ENCODE data around the gene C4BPA. TPM values are rescaled to one million over a fixed set of nuclear protein-coding genes. Genes with fewer than 3 reads are reported as not detected.

Gene C4BPA
- total and polyA plus RNA-seq, 9 of the 15 experiments (the other 6 are each of a cell fraction or from before 2014, with no cell fraction given), result 0.04 to 0.22 (median 0.11) TPM; not detected in 3

DNA sequence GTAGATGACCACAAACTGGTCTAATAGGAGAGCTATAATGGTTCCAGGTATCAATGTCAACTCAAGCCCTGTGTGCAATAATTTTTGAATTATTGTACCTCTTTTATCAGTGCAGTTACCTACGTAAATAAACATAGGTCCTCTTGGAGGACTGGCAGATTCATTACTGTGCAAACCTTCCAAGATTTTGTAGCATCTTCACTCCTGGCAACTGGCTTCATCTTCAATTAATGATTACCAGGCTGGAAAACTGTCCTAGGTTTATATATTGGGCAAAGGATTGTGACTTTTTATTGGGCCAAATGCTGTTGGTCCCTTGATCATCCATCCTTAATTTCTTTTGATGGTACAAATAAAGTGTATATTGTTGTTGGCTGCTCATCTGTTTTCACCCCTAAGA, 35.6 kb downstream of the C4BPA start (continued):
- TF ChIP-seq, protein P1, sequence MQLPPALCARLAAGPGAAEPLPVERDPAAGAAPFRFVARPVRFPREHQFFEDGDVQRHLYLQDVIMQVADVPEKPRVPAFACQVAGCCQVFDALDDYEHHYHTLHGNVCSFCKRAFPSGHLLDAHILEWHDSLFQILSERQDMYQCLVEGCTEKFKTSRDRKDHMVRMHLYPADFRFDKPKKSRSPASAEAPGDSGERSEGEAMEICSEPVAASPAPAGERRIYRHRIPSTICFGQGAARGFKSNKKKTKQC (CRISPR knock-in tag; IDR thresholded peaks at IDR 0.05), result no peak
- TF ChIP-seq SMAD2 (IDR thresholded peaks at IDR 0.05; ENCODE audit: low read depth, low read length) (no peak), ZNF717 (CRISPR knock-in tag; IDR thresholded peaks at IDR 0.05) (no peak)

GRCh38 chr1:207140536-207140935, 36.5 kb downstream of the C4BPA start:
- Histone ChIP-seq H2AFZ (ENCODE audit: low read depth, low read length) (0 out of 2 replicates have a peak overlapping the region, but pooled peaks have one; percentile 23), H3K27ac (ENCODE audit: extremely low read depth, low read depth, low read length) (no peak overlapping the region), H4K20me1 (replicated peaks; ENCODE audit: control insufficient read depth, insufficient read depth, low read length) (no peaks in the 10 kb centered on the region), H3K9me1 (ENCODE audit: control insufficient read depth, insufficient read depth, low read length) (no peaks in the 10 kb centered on the region), H3K4me3 (no peak overlapping the region), H3K9ac (ENCODE audit: insufficient read depth in 1 of 2, low read depth in 2 of 2, low read length in 2 of 2) (no peak overlapping the region), H3K4me2 (ENCODE audit: insufficient read depth, low read length) (no peak overlapping the region), H3K9me3 (replicated peaks; ENCODE audit: control insufficient read depth, insufficient read depth, low read depth, low read length) (peaks cover 2% of the 10 kb centered on the region; the same call in 1 of the 2 replicates), H3K79me2 (ENCODE audit: control insufficient read depth, insufficient read depth, low read length) (no peaks in the 10 kb centered on the region), H3K4me1 (replicated peaks in 1 of 2; ENCODE audit: control insufficient read depth in 2 of 2, insufficient read depth in 2 of 2, low read length in 2 of 2) (no peaks in the 10 kb centered on the region; a peak in 1 of 5 replicates), H3K36me3 (ENCODE audit: control insufficient read depth, insufficient read depth, low read length) (no peaks in the 10 kb centered on the region), H3K27me3 (ENCODE audit: control insufficient read depth in 2 of 2, insufficient read depth in 2 of 2, low read length in 2 of 2) (no peaks in the 10 kb centered on the region)
- ChIA-PET POLR2A (no interaction called here), CTCF (ENCODE audit: low intra/inter-chr PET ratio) (interaction anchor here (0.6 kb wide), 1 partner anchor 56 kb away, joined by 3 read pairs; no protein-coding TSS in a partner anchor)
- in situ Hi-C loops (cut with MboI), result no loop called here
- no peak for DNase-seq (ENCODE audit: extremely low read depth in 1 of 4, low spot score in 3 of 4)
- no peak for FAIRE-seq
- 0% methylated on average over 1 of the region's 1 CpG for WGBS (ENCODE audit: insufficient coverage, low coverage, missing lambda C conversion rate)
- ATAC-seq, result no peak
- intact Hi-C loops (cut with micrococcal nuclease), result no loop called here
- BruUV-seq (replicated peaks), result no TSS peak
- no peak for TF ChIP-seq SIX5 (IDR thresholded peaks at IDR 0.05; ENCODE audit: borderline replicate concordance in 1 of 2, insufficient read depth in 1 of 2, low read depth in 1 of 2, low read length in 2 of 2)
- no peak for TF ChIP-seq KAT7 (CRISPR knock-in tag; IDR thresholded peaks at IDR 0.05; ENCODE audit: borderline replicate concordance)
- TF ChIP-seq ZFP1 (CRISPR knock-in tag; IDR thresholded peaks at IDR 0.05), result no peak
- TF ChIP-seq ZNF134 (CRISPR knock-in tag; conservative IDR thresholded peaks at IDR 0.05), result no peak
- TF ChIP-seq ZNF224 (CRISPR knock-in tag; IDR thresholded peaks at IDR 0.05), result no peak
- TF ChIP-seq ZBTB2 (IDR thresholded peaks at IDR 0.05), result no peak
- TF ChIP-seq HDAC2 (IDR thresholded peaks at IDR 0.05), result no peak
- no peak for TF ChIP-seq ZNF507 (tag; conservative IDR thresholded peaks at IDR 0.05)
- TF ChIP-seq FOXA1 (IDR thresholded peaks at IDR 0.05; ENCODE audit: borderline replicate concordance), result no peak
- peak; percentile 75 for TF ChIP-seq JUN (IDR thresholded peaks at IDR 0.05; ENCODE audit: borderline replicate concordance, low read depth, low read length)
- no peak for TF ChIP-seq JUN (CRISPR knock-in tag; IDR thresholded peaks at IDR 0.05; ENCODE audit: borderline replicate concordance)
- TF ChIP-seq BCOR (IDR thresholded peaks at IDR 0.05), result no peak
- TF ChIP-seq, protein P2, sequence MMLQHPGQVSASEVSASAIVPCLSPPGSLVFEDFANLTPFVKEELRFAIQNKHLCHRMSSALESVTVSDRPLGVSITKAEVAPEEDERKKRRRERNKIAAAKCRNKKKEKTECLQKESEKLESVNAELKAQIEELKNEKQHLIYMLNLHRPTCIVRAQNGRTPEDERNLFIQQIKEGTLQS (IDR thresholded peaks at IDR 0.05), result peak; percentile 61; the same call in 1 of the 2 replicates
- TF ChIP-seq, protein P2 (CRISPR knock-in tag; conservative IDR thresholded peaks at IDR 0.05), result no peak
- no peak for TF ChIP-seq NCOA1 (IDR thresholded peaks at IDR 0.05; ENCODE audit: low read depth)
- TF ChIP-seq MYNN (IDR thresholded peaks at IDR 0.05), result no peak
- TF ChIP-seq MYNN (CRISPR knock-in tag; IDR thresholded peaks at IDR 0.05), result no peak
- TF ChIP-seq FOSL1 (tag; conservative IDR thresholded peaks at IDR 0.05), result peak; percentile 89
- peak; percentile 37; the same call in 1 of the 2 replicates for TF ChIP-seq SMARCE1 (IDR thresholded peaks at IDR 0.05)
- TF ChIP-seq CAMTA2 (CRISPR knock-in tag; conservative IDR thresholded peaks at IDR 0.05), result no peak

Measured in K562 (cell line).